ENCODE results near the gene TP63.

DNA sequence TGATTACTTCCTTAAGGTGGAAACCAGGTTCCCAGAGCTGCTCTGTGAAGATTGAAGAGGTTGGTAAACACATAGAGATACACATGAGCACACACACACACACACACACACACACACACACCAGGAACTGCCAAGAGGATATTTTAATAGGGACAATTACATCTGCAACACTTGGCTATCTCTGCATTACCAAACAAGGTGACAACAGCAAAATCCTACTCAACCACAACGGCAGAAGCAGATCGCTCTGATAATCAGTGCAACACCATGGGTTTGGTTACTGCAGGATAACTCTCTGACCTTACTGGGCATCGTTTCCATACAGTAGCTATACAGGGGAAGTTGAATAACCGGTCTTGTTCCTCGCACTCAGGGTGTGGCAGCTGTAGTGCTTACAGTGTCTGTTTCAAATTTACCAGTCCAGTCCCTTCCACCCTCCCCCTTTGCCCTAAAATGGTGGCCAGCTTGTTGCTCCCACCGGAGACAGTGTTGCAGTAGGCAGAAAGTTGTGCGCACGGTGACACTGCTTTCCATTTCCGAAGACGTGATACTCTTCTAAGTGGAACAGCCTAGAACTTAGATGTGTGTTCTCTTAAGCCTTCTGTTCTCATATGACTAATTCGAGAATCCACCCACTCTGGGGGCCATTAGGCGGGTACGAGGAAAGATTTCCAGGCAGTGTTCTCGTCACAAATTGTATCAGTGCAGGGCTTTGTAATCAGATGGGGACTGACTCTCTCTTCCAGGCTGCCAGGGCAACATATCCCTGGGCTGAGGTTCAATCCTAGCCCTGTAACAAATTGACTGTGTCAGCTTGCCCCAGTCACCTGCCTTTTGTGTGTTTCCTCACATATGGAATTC lies 313.3 kb downstream of the TP63 start:
- TF ChIP-seq TAF1 (IDR thresholded peaks at IDR 0.05; ENCODE audit: low read depth) (no peak), TCF12 (IDR thresholded peaks at IDR 0.05; ENCODE audit: low read depth) (no peak), NFIC (IDR thresholded peaks at IDR 0.05) (no peak), RAD21 (IDR thresholded peaks at IDR 0.05; ENCODE audit: low read depth) (no peak; the same call in 1 of the 2 replicates), EP300 (IDR thresholded peaks at IDR 0.05; ENCODE audit: borderline replicate concordance) (peak; percentile 35; the same call in 1 of the 2 replicates)
- TF ChIP-seq, protein P1, sequence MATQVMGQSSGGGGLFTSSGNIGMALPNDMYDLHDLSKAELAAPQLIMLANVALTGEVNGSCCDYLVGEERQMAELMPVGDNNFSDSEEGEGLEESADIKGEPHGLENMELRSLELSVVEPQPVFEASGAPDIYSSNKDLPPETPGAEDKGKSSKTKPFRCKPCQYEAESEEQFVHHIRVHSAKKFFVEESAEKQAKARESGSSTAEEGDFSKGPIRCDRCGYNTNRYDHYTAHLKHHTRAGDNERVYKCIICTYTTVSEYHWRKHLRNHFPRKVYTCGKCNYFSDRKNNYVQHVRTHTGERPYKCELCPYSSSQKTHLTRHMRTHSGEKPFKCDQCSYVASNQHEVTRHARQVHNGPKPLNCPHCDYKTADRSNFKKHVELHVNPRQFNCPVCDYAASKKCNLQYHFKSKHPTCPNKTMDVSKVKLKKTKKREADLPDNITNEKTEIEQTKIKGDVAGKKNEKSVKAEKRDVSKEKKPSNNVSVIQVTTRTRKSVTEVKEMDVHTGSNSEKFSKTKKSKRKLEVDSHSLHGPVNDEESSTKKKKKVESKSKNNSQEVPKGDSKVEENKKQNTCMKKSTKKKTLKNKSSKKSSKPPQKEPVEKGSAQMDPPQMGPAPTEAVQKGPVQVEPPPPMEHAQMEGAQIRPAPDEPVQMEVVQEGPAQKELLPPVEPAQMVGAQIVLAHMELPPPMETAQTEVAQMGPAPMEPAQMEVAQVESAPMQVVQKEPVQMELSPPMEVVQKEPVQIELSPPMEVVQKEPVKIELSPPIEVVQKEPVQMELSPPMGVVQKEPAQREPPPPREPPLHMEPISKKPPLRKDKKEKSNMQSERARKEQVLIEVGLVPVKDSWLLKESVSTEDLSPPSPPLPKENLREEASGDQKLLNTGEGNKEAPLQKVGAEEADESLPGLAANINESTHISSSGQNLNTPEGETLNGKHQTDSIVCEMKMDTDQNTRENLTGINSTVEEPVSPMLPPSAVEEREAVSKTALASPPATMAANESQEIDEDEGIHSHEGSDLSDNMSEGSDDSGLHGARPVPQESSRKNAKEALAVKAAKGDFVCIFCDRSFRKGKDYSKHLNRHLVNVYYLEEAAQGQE (IDR thresholded peaks at IDR 0.05; ENCODE audit: low read depth), result no peak
- TF ChIP-seq, protein P2, sequence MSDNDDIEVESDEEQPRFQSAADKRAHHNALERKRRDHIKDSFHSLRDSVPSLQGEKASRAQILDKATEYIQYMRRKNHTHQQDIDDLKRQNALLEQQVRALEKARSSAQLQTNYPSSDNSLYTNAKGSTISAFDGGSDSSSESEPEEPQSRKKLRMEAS (IDR thresholded peaks at IDR 0.05), result peak; percentile 39
